Superior temporal gyrus (tissue), 1 donor: ENCODE measurements around the gene PITPNM3.

Experiments
- DNase-seq: peaks from one replicate; pipeline ENCODE4 v3.0.0-alpha.2; 2016; ENCODE audit errors: extremely low spot score

The PITPNM3 gene

GRCh38 chr17:6526362-6527152 is 29.8 kb downstream of the PITPNM3 start:
- no peak for DNase-seq

GRCh38 chr17:6525731-6526130 is 30.6 kb downstream of the PITPNM3 start:
- no peak for DNase-seq

GRCh38 chr17:6525141-6525540 is 31.2 kb downstream of the PITPNM3 start:
- DNase-seq: no peak

- no peak for DNase-seq
These were observed 31.8 kb downstream of the PITPNM3 start for GRCh38 chr17:6524520-6524919.

- no peak for DNase-seq
These were observed 32.5 kb downstream of the PITPNM3 start for GRCh38 chr17:6523809-6524355.

GRCh38 chr17:6523330-6523729 is 33.0 kb downstream of the PITPNM3 start:
- no peak for DNase-seq

- no peak for DNase-seq
These were observed 34.8 kb downstream of the PITPNM3 start for GRCh38 chr17:6521586-6521985.

- DNase-seq: no peak
These were observed 39.3 kb downstream of the PITPNM3 start for GRCh38 chr17:6517062-6517461.

- peak; percentile 41 for DNase-seq
These were observed 42.0 kb downstream of the PITPNM3 start for GRCh38 chr17:6514371-6514770.

GRCh38 chr17:6512552-6512951 is 43.8 kb downstream of the PITPNM3 start:
- no peak for DNase-seq

- no peak for DNase-seq
These were observed 45.9 kb downstream of the PITPNM3 start for GRCh38 chr17:6510321-6510977.

GRCh38 chr17:6509921-6510320 is 46.4 kb downstream of the PITPNM3 start:
- DNase-seq: no peak

- DNase-seq: no peak
These were observed 47.2 kb downstream of the PITPNM3 start for GRCh38 chr17:6509031-6509771.

- no peak for DNase-seq
These were observed 47.8 kb downstream of the PITPNM3 start for GRCh38 chr17:6508519-6509030.

- DNase-seq: no peak
These were observed 48.3 kb downstream of the PITPNM3 start for GRCh38 chr17:6508016-6508415.

- DNase-seq: no peak
These were observed 48.8 kb downstream of the PITPNM3 start for GRCh38 chr17:6507535-6507934.

GRCh38 chr17:6506679-6507231 is 49.6 kb downstream of the PITPNM3 start:
- DNase-seq: no peak

- DNase-seq: no peak
These were observed 50.8 kb downstream of the PITPNM3 start for GRCh38 chr17:6505425-6506142.

GRCh38 chr17:6503641-6504195 is 52.6 kb downstream of the PITPNM3 start:
- DNase-seq: no peak

GRCh38 chr17:6502871-6503509 is 53.4 kb downstream of the PITPNM3 start:
- DNase-seq: no peak
